ENCODE measurements around the gene KLHL22.
"Not testable (repeated sequence)": the region's sequence is repeated elsewhere in the genome, so short reads cannot be mapped to it uniquely, and the experiment has no call there.

Gene KLHL22

DNA sequence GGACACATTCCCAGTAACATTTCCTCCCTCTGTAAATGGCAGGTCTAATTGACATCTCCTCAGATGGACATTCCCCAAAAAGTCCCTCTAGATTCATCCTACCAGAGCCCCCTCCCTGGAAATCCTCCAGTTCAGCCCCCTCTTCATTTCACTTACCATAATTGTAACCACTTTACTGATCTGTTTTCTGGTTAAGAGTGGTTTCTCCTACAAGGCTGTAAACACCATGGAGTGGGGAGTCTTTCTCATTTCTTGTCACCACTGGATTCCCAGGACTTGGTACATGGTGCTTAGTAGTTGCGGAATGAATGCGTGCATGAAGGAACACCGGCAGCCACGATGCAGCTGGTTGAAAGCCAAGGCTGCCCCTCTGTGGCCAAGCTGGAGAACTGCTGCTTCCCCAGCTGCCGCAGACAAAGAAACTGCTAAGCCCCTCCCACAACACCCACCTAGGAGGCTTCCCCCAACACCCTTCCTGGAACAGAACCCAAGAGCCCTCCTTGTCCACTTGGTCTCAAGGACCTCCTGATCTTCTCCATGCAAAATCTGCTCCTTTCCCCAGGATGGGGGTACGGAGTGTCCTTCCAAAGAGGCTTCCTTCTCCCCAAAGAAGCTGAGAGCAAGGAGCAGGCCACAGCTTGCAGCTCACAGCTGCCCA, 39.4 kb downstream of the KLHL22 start:
- peak; percentile 87 for DNase-seq (ENCODE audit: low read depth)
- TF ChIP-seq, protein P1, sequence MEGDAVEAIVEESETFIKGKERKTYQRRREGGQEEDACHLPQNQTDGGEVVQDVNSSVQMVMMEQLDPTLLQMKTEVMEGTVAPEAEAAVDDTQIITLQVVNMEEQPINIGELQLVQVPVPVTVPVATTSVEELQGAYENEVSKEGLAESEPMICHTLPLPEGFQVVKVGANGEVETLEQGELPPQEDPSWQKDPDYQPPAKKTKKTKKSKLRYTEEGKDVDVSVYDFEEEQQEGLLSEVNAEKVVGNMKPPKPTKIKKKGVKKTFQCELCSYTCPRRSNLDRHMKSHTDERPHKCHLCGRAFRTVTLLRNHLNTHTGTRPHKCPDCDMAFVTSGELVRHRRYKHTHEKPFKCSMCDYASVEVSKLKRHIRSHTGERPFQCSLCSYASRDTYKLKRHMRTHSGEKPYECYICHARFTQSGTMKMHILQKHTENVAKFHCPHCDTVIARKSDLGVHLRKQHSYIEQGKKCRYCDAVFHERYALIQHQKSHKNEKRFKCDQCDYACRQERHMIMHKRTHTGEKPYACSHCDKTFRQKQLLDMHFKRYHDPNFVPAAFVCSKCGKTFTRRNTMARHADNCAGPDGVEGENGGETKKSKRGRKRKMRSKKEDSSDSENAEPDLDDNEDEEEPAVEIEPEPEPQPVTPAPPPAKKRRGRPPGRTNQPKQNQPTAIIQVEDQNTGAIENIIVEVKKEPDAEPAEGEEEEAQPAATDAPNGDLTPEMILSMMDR (conservative IDR thresholded peaks at IDR 0.05; ENCODE audit: low read length): peak; percentile 91
- H3K4me3 ChIP-seq (ENCODE audit: low read length): no peak overlapping the region

DNA sequence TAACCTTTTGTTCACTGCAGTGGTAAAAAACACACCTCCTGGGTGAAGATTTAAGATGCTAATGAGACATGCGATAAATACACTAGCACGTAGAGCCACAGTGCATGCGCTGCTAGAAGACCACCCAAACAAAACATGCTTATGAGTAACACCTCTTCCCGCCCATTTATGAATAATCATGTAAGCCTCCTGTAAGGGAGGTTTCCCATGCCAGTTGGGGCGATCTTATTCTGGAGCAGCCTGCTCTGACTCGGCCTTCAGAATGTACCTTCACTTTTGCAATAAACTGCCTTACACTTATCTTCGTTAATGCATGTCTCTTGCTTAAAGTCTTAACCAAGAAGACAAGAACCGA, 39.9 kb downstream of the KLHL22 start:
- no peak for DNase-seq (ENCODE audit: low read depth)
- TF ChIP-seq, protein P1 (conservative IDR thresholded peaks at IDR 0.05; ENCODE audit: low read length): no peak
- H3K4me3 ChIP-seq (ENCODE audit: low read length): no peak overlapping the region

DNA sequence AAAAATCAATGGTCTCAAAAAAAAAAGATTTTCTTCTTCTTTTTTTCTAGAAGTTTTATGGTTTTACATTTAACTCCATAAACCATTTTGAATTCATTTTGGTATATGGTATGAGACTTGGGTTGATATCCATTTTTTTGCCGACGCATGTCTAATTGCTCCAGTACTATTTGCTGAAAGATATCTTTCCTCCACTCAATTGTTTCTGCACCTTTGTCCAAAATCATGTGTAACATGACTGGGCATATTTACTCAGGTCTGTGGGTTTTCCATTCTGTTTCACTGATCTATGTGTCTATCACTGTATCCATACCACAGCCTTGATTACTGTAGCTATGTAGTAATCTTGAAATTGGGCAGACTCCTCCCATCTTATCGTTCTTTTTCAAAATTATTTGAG, 42.4 kb downstream of the KLHL22 start:
- TF ChIP-seq, protein P1 (conservative IDR thresholded peaks at IDR 0.05; ENCODE audit: low read length): no peak
- H3K4me3 ChIP-seq (ENCODE audit: low read length): no peak overlapping the region
- DNase-seq (ENCODE audit: low read depth): no peak

DNA sequence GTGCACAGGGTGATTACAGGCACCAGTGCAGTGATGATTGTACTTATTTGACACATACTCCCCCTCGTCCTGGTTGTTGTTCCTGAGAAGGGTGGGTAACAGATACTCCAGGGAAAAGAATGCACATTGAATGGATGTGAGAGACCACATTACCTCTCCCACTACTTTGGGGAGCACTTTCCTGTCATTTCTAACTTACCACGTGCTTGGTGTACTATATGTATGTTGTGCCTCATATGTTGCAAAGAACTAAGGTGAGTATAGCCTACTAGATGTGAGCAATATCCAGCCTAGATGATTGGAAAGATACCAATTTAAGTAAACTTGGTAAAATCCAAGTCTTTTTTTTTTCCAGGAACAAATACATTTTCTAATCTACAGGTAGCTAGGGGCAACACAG, 43.7 kb downstream of the KLHL22 start:
- no peak overlapping the region for H3K4me3 ChIP-seq (ENCODE audit: low read length)
- DNase-seq (ENCODE audit: low read depth): no peak
- TF ChIP-seq, protein P1 (conservative IDR thresholded peaks at IDR 0.05; ENCODE audit: low read length): no peak

DNA sequence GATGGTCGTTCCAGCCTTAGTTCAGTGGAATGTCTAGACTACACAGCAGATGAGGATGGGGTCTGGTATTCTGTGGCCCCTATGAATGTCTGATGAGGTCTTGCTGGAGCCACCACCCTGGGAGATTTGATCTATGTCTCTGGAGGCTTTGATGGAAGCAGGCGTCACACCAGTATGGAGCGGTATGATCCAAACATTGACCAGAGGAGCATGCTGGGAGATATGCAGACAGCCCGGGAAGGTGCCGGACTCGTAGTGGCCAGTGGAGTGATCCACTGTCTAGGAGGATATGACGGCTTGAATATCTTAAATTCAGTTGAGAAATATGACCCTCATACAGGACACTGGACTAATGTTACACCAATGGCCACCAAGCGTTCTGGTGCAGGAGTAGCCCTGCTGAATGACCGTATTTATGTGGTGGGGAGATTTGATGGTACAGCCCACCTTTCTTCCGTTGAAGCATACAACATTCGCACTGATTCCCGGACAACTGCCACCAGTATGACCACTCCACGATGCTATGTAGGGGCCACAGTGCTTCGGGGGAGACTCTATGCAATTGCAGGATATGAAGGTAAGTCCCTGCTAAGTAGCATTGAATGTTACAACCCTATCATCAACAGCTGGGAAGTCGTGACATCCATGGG, 44.3 kb downstream of the KLHL22 start:
- DNase-seq (ENCODE audit: low read depth); H3K4me3 ChIP-seq (ENCODE audit: low read length): not testable (repeated sequence)

DNA sequence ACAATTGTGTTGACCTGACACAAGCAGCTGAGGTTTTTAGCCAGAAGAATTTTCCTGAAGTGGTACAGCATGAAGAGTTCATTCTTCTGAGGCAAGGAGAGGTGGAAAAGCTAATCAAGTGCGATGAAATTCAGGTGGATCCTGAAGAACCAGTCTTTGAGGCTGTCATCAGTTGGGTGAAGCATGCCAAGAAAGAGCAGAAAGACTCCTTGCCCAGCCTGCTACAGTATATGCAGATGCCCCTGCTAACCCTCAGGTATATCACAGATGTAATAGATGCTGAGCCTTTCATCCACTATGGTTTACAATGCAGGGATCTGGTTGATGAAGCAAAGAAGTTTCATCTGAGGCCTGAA, 45.1 kb downstream of the KLHL22 start:
- no peak for DNase-seq (ENCODE audit: low read depth)
- TF ChIP-seq, protein P1 (conservative IDR thresholded peaks at IDR 0.05; ENCODE audit: low read length): no peak
- no peak overlapping the region for H3K4me3 ChIP-seq (ENCODE audit: low read length)

DNA sequence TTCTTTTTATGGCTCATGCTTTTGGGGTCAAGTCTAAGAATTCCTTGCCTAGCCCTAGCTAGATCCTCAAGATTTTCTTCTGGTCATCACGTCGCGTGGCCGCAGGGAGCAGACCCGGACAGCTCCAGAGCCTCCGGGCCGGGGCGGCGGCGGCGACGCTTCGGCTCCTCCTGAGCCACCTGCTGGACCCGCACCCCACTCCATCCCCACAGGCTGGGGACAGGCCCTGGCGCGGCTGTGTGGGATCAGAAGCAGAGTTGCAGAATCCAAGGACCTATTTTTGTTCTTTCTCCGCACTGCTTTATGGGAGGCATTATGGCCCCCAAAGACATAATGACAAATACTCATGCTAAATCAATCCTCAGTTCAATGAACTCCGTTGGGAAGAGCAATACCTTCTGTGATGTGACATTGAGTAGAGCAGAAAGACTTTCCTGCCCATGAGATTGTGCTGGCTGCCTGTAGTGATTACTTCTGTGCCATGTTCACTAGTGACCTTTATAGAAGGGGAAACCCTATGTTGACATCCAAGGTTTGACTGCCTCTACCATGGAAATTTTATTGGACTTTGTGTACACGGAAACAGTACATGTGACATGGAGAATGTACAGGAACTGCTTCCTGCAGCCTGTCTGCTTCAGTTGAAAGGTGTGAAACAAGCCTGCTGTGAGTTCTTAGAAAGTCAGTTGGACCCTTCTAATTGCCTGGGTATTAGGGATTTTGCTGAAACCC, 45.6 kb downstream of the KLHL22 start:
- DNase-seq (ENCODE audit: low read depth): no peak
- H3K4me3 ChIP-seq (ENCODE audit: low read length): no peak overlapping the region
- TF ChIP-seq, protein P1 (conservative IDR thresholded peaks at IDR 0.05; ENCODE audit: low read length): no peak

Data from AG10803 (cell line).